Esophagus (tissue), 2 donors: ENCODE results near the gene GALR2. TPM values are rescaled to one million over a fixed set of nuclear protein-coding genes. Genes with fewer than 3 reads are reported as not detected.

Source experiments
- H3K27ac ChIP-seq, 2 donors: one replicate each; pipeline ENCODE4 v1.5.1; 2013; ENCODE audit warnings: low read depth in 2 of 2, mild to moderate bottlenecking in 2 of 2, inconsistent platforms in 1 of 2, low read length in 1 of 2, moderate library complexity in 1 of 2
- H3K27me3 ChIP-seq, 2 donors: one replicate each; pipeline ENCODE4 v1.6.1; 2013; ENCODE audit warnings: low read length in 2 of 2, control low read depth in 1 of 2, mild to moderate bottlenecking in 1 of 2; ENCODE audit not compliant: insufficient read depth in 2 of 2, control insufficient read depth in 1 of 2
- H3K36me3 ChIP-seq, 2 donors: one replicate each; pipeline ENCODE4 v1.6.1; 2013; ENCODE audit warnings: low read length in 1 of 2; ENCODE audit not compliant: control insufficient read depth in 2 of 2, insufficient read depth in 2 of 2
- H3K4me1 ChIP-seq, 2 donors: one replicate each; pipeline ENCODE4 v1.6.1; 2013; ENCODE audit warnings: low read length in 1 of 2; ENCODE audit not compliant: control insufficient read depth in 2 of 2, insufficient read depth in 2 of 2
- H3K4me3 ChIP-seq, 2 donors: one replicate each; pipeline ENCODE4 v1.5.1; 2013; ENCODE audit warnings: low read length in 2 of 2, mild to moderate bottlenecking in 2 of 2, low read depth in 1 of 2, moderate library complexity in 1 of 2
- H3K9me3 ChIP-seq, 2 donors: one replicate each; pipeline ENCODE4 v1.6.1; 2013; ENCODE audit warnings: mild to moderate bottlenecking in 2 of 2, low read depth in 1 of 2, low read length in 1 of 2, moderate library complexity in 1 of 2; ENCODE audit not compliant: control insufficient read depth in 2 of 2, insufficient read depth in 1 of 2
- WGBS, 2 donors: extraction: QIAGEN DNeasy Blood & Tissue Kit; methylation state at CpG; one replicate each; pipeline ENCODE4 v1.1.7; 2013; 5-methylcytosine and 5-hydroxymethylcytosine counted together
- polyA plus RNA-seq, 2 donors: library from polyadenylated mRNA; stranded (reverse); fragments of 200-250 nt; gene quantifications; one replicate each; pipeline ENCODE4 v1.2.3, GENCODE V29; 2013
- donor health status: healthy with polysubstance abuse.
- donor health status: Bipolar disorder and iron deficiency.

Gene GALR2
- polyA plus RNA-seq, 2 donors, result 0.53 to 1.00 TPM

DNA sequence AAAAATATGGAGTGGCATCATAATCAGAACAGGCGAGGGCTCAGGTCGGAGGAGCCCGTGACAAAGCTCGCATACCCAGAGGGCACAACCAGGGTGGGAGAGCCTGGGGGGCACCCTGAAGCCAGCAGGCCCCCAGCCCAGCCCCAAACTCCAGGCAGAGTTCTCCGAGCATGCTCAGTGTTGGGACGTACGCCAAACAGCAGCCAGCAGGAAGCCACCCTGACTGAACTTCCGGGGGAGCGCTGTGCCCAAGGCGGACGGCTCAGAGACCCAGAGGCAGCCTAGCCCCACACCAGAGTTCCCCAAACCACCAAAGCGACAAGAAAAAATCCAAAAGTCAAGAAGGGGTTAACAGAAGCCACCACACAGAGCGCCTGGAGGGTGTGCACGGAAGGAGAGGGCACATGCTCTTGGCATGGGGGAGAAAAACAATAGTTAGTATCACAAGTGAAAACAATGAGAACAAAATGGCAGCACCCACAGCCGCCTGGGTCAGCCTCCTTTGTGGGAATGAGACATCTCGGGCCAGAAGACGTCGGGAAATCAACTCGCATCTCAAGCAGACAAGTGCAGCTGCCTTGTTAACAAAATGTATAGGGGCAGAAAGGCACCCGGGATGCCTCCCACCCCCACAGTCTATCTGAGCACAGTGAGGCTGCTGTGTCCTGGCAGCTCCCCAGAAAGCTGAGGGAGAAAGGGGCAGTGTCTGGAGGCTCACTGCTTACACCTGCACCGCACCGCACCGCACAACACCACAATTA is 17.1 kb downstream of the GALR2 start:
- H3K9me3 ChIP-seq, result no peaks in the 10 kb centered on the region
- no peak overlapping the region for H3K27ac ChIP-seq
- H3K4me1 ChIP-seq, result no peaks in the 10 kb centered on the region
- peaks cover 32 to 71% of the 10 kb centered on the region in 2 donors for H3K36me3 ChIP-seq
- WGBS, 2 donors, result 76 to 82% methylated on average over 23 of the region's 23 CpGs
- H3K27me3 ChIP-seq, result no peaks in the 10 kb centered on the region
- no peak overlapping the region for H3K4me3 ChIP-seq

DNA sequence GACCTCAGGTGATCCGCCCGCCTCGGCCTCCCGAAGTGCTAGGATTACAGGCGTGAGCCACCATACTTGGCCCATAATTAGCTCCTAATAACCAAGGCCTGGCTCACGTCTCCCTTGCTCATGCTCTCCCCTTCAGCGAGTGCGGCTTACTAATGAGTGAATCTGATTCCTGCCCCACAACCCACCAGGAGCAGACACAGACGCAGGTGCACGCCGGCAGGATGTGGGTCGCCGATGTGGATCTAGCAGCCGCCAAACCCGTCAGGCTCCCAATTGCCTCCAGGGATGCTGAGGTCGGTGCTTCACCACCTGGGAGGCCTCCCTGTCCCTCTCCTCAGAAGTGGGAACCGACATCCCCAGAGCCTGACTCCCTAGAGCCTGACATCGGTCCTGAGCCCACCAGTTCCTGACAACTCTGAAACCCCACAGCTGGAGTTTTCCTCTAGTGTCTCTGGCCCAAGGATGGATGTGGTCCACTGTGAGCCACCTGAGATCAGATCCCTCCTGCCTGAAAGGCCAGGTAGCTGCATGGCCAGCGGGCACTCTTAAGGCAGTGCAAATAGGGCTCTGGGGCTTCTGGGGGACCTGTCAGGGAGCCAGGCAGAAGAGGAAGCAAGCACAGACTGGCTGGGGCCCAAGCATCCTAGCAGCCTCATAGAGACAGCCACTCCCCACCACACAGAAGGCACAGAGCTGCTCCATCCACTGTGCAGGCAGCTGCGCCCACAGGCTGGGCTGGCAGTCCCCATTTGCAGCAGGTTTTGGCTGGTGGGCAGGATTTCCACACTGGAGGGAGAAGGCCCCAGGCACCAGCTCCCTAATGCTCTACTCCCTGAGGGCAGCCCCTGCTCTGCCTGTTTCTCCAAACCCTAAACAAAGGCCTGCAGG is 18.2 kb downstream of the GALR2 start:
- 94 to 95% methylated on average over 20 of the region's 20 CpGs for WGBS, 2 donors
- no peaks in the 10 kb centered on the region for H3K9me3 ChIP-seq
- no peak overlapping the region for H3K27ac ChIP-seq
- peaks cover 29 to 64% of the 10 kb centered on the region in 2 donors for H3K36me3 ChIP-seq
- H3K4me3 ChIP-seq, result no peak overlapping the region
- H3K27me3 ChIP-seq, result no peaks in the 10 kb centered on the region
- no peaks in the 10 kb centered on the region for H3K4me1 ChIP-seq

DNA sequence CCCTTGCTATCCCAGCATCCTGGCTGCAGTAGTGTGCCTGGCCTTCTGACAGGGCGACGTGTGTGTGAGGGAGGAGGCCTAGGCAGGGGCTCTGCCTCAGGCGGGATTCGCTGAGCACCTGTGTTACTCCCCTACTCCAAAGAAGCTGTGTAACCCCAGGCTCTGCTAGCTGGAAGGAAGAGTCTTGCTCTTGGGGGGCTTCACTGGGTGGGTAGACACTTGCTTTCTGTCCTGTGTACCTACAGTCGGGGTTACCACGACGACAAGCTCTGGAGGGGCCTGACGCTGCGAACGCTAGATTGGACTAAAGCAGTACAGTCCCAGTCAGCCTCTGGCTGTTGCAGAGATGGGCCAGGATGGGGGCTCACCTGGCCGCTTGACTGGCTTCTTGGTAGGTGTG is 19.5 kb downstream of the GALR2 start:
- whole genome bisulfite sequencing, 2 donors, result 89 to 93% methylated on average over 11 of the region's 11 CpGs
- H3K4me1 ChIP-seq, result no peaks in the 10 kb centered on the region
- H3K27me3 ChIP-seq, result no peaks in the 10 kb centered on the region
- H3K36me3 ChIP-seq, result peaks cover 22 to 54% of the 10 kb centered on the region in 2 donors
- H3K9me3 ChIP-seq, result no peaks in the 10 kb centered on the region
- no peak overlapping the region for H3K27ac ChIP-seq
- H3K4me3 ChIP-seq, result no peak overlapping the region

DNA sequence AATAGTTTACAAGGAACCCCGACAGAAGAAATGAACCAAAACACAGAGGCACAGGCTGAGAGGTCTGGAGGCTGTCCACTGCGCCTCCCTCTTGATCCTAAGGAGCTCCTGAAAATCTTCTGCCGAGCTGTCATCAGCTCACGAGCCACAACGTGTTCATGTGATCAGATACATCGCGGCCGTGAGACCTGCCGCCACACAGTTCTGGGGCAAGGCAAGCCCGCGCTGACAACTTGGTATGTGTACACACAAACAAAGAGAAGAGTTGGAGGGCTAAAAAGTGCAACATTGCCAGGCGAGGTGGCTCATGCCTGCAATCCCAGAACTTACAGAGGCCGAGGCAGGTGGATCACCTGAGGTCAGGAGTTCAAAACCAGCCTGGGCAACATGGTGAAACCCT is 21.4 kb downstream of the GALR2 start:
- H3K27ac ChIP-seq, result no peak overlapping the region
- no peaks in the 10 kb centered on the region for H3K4me1 ChIP-seq
- H3K36me3 ChIP-seq, result peaks cover 16 to 43% of the 10 kb centered on the region in 2 donors
- 87 to 92% methylated on average over 13 of the region's 13 CpGs for WGBS, 2 donors
- no peaks in the 10 kb centered on the region for H3K27me3 ChIP-seq
- no peaks in the 10 kb centered on the region for H3K9me3 ChIP-seq
- no peak overlapping the region for H3K4me3 ChIP-seq

DNA sequence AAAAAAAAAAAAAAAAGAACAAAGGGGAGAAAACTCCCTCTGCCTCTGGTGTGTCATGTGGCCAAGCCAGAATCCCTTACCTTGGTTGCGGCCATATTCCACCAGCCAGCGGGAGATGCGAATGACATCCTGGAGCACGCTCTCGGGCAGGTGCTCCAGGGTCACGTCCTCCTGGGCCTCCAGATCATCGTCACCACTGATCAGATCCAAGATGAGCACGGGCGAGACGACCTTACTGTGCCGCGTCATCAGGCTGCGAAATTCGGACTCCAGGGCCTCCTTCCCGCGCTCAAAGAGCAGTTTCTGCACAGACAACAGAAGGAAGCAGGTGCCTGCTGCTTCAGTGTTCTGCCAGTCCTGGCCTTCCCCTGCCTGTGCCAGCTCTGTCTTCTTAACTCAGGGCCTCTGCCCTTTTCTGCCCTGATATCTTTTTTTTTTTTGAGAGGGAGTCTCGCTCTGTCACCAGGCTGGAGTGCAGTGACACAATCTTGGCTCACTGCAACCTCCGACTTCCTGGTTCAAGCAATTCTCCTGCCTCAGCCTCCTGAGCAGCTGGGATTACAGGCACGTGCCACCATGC is 23.2 kb downstream of the GALR2 start:
- 91 to 96% methylated on average over 19 of the region's 19 CpGs for WGBS, 2 donors
- no peak overlapping the region for H3K27ac ChIP-seq
- H3K4me1 ChIP-seq, result peaks cover 3 to 5% of the 10 kb centered on the region in 2 donors
- H3K4me3 ChIP-seq, result no peak overlapping the region
- H3K9me3 ChIP-seq, result no peaks in the 10 kb centered on the region
- no peaks in the 10 kb centered on the region for H3K27me3 ChIP-seq
- peaks cover 17 to 39% of the 10 kb centered on the region in 2 donors for H3K36me3 ChIP-seq

DNA sequence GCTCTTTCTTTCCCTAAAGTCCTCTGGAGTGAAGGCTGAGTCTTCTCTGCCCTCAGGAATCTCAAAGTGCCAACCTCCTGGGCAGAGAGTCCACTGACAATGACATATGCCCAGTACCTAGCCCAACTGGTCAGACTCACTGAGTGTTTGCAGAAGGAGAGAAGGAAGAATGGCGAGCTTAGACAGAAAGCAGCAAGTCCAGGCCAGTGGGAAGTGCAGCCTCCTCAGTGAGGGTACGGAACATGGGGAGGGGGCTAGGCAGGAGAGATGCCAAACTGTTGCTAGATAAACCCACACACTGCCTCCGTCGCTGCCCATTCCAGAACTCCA is 28.3 kb downstream of the GALR2 start:
- no peaks in the 10 kb centered on the region for H3K9me3 ChIP-seq
- H3K27me3 ChIP-seq, result no peaks in the 10 kb centered on the region
- peaks cover 5 to 12% of the 10 kb centered on the region in 2 donors for H3K36me3 ChIP-seq
- H3K27ac ChIP-seq, result peak overlapping the region; percentile 79 to 92
- WGBS, 2 donors, result 0 to 5% methylated on average over 4 of the region's 4 CpGs
- peaks cover 6 to 13% of the 10 kb centered on the region in 2 donors for H3K4me1 ChIP-seq
- peak overlapping the region; percentile 70 to 83 for H3K4me3 ChIP-seq

DNA sequence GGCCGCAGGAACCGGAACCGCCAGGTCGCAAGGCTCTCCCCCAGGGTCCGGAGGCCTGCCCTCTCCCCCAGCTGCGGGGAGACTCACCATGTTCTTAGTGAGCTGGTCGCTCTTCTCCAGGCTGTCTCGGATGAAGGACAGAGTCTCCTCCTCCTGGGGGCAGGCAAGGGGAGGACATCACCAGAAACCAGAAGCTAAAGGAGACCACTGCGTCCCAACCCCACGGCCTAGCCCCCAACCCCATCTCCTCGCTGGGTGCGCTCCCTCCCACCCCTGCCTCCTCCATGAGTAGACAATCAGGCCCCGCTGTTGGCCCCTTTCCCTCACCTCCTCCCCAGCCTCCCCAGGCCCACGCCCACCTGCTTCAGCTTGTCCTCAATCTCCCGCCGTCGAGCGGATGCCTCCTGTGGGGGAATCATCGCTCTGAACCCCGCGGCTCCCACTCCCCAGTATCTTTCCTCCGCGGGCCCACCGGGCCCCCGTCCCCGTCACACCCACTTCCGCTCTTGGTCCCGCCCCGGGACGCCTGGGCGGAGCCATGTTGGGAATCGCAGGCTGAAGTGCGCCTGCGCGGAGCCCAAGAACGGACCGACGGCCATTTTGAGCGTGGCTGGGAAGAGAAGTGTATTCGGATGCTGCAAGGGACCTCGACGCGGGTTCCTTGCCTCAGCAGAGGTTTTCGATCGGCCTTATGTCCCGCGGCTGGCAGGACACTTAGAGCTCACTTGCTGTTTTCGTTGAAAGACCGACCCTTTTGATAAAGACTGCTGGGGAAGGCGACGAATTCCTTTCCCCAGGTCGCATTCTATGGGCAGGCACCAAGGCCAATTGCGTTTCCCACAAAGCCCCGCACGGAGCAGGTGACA is 28.9 kb downstream of the GALR2 start, which contains the start of gene EXOC7:
EXOC7 (minus strand) TSS at position 514 of the 866 bp plus-strand sequence; CDS start at position 419, 95 bp downstream.
- Histone ChIP-seq H3K36me3 (peaks cover 5 to 11% of the 10 kb centered on the region in 2 donors), H3K27me3 (no peaks in the 10 kb centered on the region), H3K27ac (peak within 1 kb of the TSS; percentile 79 to 92), H3K4me1 (peaks cover 6 to 13% of the 10 kb centered on the region in 2 donors), H3K4me3 (peak within 1 kb of the TSS; percentile 70 to 83), H3K9me3 (no peaks in the 10 kb centered on the region)
- WGBS, 2 donors, result 3 to 4% methylated on average over 55 of the region's 55 CpGs

DNA sequence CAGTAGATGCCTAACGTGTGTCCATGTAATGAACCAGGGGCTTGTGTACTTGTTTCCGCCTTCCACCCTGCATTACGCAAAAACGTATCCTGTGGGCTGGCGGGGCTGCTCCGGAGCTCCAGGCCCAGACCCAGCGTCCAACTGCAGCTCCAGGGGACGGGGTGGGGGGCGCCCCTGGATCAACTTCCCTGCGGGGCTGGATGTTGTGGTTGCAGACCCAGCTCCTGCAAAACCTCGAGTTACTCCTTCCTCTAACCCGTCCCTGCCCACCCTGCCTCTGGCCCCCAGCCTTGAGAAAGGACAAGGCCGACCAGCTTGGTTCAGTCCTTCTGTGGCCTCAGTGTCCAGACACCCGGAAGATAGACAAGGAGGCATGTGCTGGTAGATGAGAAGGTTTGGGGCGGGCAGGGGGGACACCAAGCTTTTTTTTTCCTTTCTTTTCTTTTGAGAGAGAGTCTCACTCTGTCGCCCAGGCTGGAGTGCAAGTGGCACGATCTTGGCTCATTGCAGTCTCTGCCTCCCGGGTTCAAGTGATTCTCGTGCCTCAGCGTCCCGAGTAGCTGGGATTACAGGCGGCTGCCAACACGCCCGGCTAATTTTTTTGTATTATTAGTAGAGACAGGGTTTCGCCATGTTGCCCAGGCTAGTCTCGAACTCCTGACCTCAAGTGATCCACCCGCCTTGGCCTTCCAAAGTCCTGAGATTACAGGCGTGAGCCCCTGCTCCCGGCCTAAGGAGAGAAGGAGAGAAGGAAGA is 29.7 kb downstream of the GALR2 start:
- 85 to 86% methylated on average over 29 of the region's 29 CpGs for WGBS, 2 donors
- Histone ChIP-seq H3K27me3 (no peaks in the 10 kb centered on the region), H3K27ac (peak overlapping the region; percentile 79 to 92), H3K4me1 (peaks cover 6 to 13% of the 10 kb centered on the region in 2 donors), H3K9me3 (no peaks in the 10 kb centered on the region), H3K4me3 (peak overlapping the region; percentile 70 to 83), H3K36me3 (peaks cover 5 to 11% of the 10 kb centered on the region in 2 donors)
